ENCODE data around the gene FLCN.

GRCh38 chr17:17243163-17243562 is 6.2 kb upstream of the FLCN start:
- TF ChIP-seq CTCF (IDR thresholded peaks at IDR 0.05) = no peak
- TF ChIP-seq POLR2A (IDR thresholded peaks at IDR 0.05) = no peak

Measured in lower leg skin (tissue), 3 donors.